HepG2 (cell line): ENCODE data around the gene AMDHD1. TPM values are rescaled to one million over a fixed set of nuclear protein-coding genes. Genes with fewer than 3 reads are reported as not detected.

Experiments
- KDM4B ChIP-seq: sonication (generic); formaldehyde crosslinking; IDR thresholded peaks from 2 replicates; pipeline ENCODE4 v1.4.0; 2020; ENCODE audit warnings: missing genetic modification reagents
- RBM22 ChIP-seq: fragments of 200-400 bp; formaldehyde crosslinking; optimal IDR thresholded peaks from 2 replicates; pipeline ENCODE3; 2017; ENCODE audit warnings: mild to moderate bottlenecking, low read length, moderate library complexity
- SIN3A ChIP-seq: IDR thresholded peaks from 2 replicates; pipeline ENCODE4 v1.6.1; 2011; ENCODE audit warnings: low read depth, mild to moderate bottlenecking, control low read depth, low read length, borderline replicate concordance
- TEF ChIP-seq: sonication (generic); formaldehyde crosslinking; IDR thresholded peaks from 2 replicates; pipeline ENCODE4 v1.5.0; 2020; ENCODE audit warnings: missing genetic modification reagents
- TFDP1 ChIP-seq: IDR thresholded peaks from 2 replicates; pipeline ENCODE4 v1.6.1; 2016; ENCODE audit warnings: missing compliant biosample characterization, missing genetic modification reagents, borderline replicate concordance
- ZBTB40 ChIP-seq, 2 experiments: fragments of 450-650 bp in 1 of 2; sonication (generic) in 1 of 2; formaldehyde crosslinking in 1 of 2; IDR thresholded peaks; 2 replicates each; pipeline versions ENCODE4 v1.6.1 to v1.8.0; 2016 to 2022; ENCODE audit warnings: antibody characterized with exemption in 1 of 2, mild to moderate bottlenecking in 1 of 2, missing genetic modification reagents in 1 of 2
- ZIK1 ChIP-seq: sonication (generic); formaldehyde crosslinking; IDR thresholded peaks from 2 replicates; pipeline ENCODE4 v1.5.0; 2020; ENCODE audit warnings: mild to moderate bottlenecking, low read depth, missing genetic modification reagents, borderline replicate concordance
- ZNF234 ChIP-seq: sonication (generic); formaldehyde crosslinking; conservative IDR thresholded peaks from 2 replicates; pipeline ENCODE4 v1.5.1; 2020; ENCODE audit warnings: mild to moderate bottlenecking, missing genetic modification reagents
- ZNF782 ChIP-seq: sonication (generic); formaldehyde crosslinking; IDR thresholded peaks from 2 replicates; pipeline ENCODE4 v1.4.0; 2020; ENCODE audit warnings: missing genetic modification reagents, mild to moderate bottlenecking, borderline replicate concordance
- ZNF883 ChIP-seq: sonication (generic); formaldehyde crosslinking; IDR thresholded peaks from 2 replicates; pipeline ENCODE4 v1.5.1; 2020; ENCODE audit warnings: mild to moderate bottlenecking, missing genetic modification reagents; ENCODE audit errors: not compliant biosample characterization
- ZSCAN21 ChIP-seq: sonication (generic); formaldehyde crosslinking; IDR thresholded peaks from 2 replicates; pipeline ENCODE4 v1.8.0; 2022; ENCODE audit warnings: mild to moderate bottlenecking, missing genetic modification reagents, moderate library complexity, borderline replicate concordance
- ZSCAN31 ChIP-seq: sonication (generic); formaldehyde crosslinking; IDR thresholded peaks from 2 replicates; pipeline ENCODE4 v1.5.0; 2020; ENCODE audit warnings: low read depth, mild to moderate bottlenecking, missing genetic modification reagents
- polyA plus RNA-seq, 8 experiments: library from polyadenylated mRNA; depleted of rRNA in 3 of 8; stranded (reverse) in 7 of 8; unstranded in 1 of 8; fragments of >200 nt; fragmentation: Illumina TruSeq in 4 of 8; extraction: Trizol in 4 of 8; gene quantifications; 2 replicates each; pipeline versions ENCODE4 v1.2.1 to v1.2.3, GENCODE V29; 2011 to 2016; ENCODE audit warnings: low read depth in 4 of 8, missing spikeins in 1 of 8, mixed read lengths in 1 of 8; ENCODE audit not compliant: insufficient read depth in 1 of 8
- total RNA-seq, 5 experiments: library from RNA; depleted of rRNA; stranded (reverse); fragments of >200 nt; fragmentation: Illumina TruSeq; extraction: Trizol; gene quantifications; 2 replicates each; pipeline ENCODE4 v1.2.3, GENCODE V29; 2016; ENCODE audit warnings: low read depth in 1 of 5

Gene AMDHD1
- total and polyA plus RNA-seq, 2 of the 13 experiments (the other 11 are each of a cell fraction or from before 2014, with no cell fraction given) = 6.5 to 29.6 TPM

- TF ChIP-seq ZBTB40 (IDR thresholded peaks at IDR 0.05) (no peak), ZBTB40 (CRISPR knock-in tag; IDR thresholded peaks at IDR 0.05) (no peak), ZNF234 (CRISPR knock-in tag) (no peak), ZIK1 (CRISPR knock-in tag) (no peak), TFDP1 (no peak), ZNF883 (no peak), TEF (CRISPR knock-in tag) (no peak), ZSCAN21 (CRISPR knock-in tag) (no peak), RBM22 (no peak), ZSCAN31 (CRISPR knock-in tag) (no peak), KDM4B (CRISPR knock-in tag) (no peak), ZNF782 (CRISPR knock-in tag) (no peak), SIN3A (no peak)
Observed at GRCh38 chr12:95949477-95950206, 6.5 kb downstream of the AMDHD1 start (continued).
